Neural progenitor cell (in vitro differentiated cells): Measurements from ENCODE around the gene IRF9.

Source experiments
- EZH2 ChIP-seq: fragments of 200-600 bp; sonication (generic); IDR thresholded peaks from 2 replicates; pipeline ENCODE4 v1.6.1; 2017; ENCODE audit warnings: antibody characterized with exemption, mild to moderate bottlenecking, moderate library complexity
- TF ChIP-seq, protein P1 (sequence below): fragments of 200-600 bp; sonication (generic); IDR thresholded peaks from 2 replicates; pipeline ENCODE4 v1.5.1; 2017; ENCODE audit warnings: antibody characterized with exemption, mild to moderate bottlenecking

DNA sequence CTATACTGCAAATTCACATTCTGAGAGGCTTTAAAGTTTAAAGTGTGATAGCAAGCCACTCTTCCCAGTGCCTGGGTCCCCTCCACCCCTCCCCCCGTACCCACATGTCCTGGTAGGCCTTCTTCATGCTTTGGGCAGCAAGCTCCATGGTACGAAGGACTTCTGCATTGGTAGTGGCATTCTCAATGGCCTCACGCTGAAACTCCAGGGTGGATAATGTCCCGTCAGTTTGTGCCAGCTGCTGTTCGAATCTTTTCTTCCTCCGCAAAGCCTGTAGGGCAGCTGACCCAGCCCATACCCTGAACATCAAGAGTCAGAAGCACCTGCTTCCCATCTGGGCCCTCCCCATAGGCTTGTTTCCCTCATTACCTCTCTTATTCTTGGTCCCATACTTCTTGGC is 50.2 kb downstream of the IRF9 start:
- TF ChIP-seq, protein P1, sequence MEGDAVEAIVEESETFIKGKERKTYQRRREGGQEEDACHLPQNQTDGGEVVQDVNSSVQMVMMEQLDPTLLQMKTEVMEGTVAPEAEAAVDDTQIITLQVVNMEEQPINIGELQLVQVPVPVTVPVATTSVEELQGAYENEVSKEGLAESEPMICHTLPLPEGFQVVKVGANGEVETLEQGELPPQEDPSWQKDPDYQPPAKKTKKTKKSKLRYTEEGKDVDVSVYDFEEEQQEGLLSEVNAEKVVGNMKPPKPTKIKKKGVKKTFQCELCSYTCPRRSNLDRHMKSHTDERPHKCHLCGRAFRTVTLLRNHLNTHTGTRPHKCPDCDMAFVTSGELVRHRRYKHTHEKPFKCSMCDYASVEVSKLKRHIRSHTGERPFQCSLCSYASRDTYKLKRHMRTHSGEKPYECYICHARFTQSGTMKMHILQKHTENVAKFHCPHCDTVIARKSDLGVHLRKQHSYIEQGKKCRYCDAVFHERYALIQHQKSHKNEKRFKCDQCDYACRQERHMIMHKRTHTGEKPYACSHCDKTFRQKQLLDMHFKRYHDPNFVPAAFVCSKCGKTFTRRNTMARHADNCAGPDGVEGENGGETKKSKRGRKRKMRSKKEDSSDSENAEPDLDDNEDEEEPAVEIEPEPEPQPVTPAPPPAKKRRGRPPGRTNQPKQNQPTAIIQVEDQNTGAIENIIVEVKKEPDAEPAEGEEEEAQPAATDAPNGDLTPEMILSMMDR = no peak
- TF ChIP-seq EZH2 = no peak
